Nephron (organoid): ENCODE measurements around the gene P2RY11.

ENCODE experiments used
- H3K27ac Mint-ChIP-seq, 3 experiments: 2 replicates each; pipeline ENCODE4 v1.8.0; 2020; ENCODE audit warnings: mixed read lengths in 3 of 3, mild to moderate bottlenecking in 2 of 3, moderate library complexity in 1 of 3
- H3K27me3 Mint-ChIP-seq: 2 replicates; pipeline ENCODE4 v1.8.0; 2021; ENCODE audit warnings: low read depth, mild to moderate bottlenecking, moderate library complexity, mixed read lengths
- H3K36me3 Mint-ChIP-seq: 2 replicates; pipeline ENCODE4 v1.8.0; 2020; ENCODE audit warnings: low read depth, mixed read lengths
- H3K4me1 Mint-ChIP-seq: 2 replicates; pipeline ENCODE4 v1.8.0; 2020; ENCODE audit warnings: mixed read lengths
- H3K4me3 Mint-ChIP-seq, 3 experiments: 2 replicates each; pipeline ENCODE4 v1.8.0; 2020; ENCODE audit warnings: mild to moderate bottlenecking in 3 of 3, mixed read lengths in 3 of 3, moderate library complexity in 2 of 3
- H3K9me3 Mint-ChIP-seq: 2 replicates; pipeline ENCODE4 v1.8.0; 2020; ENCODE audit warnings: mixed read lengths
- CTCF ChIP-seq, 3 experiments: fragments of 200-600 bp; sonication (generic); IDR thresholded peaks; one replicate each; pipeline ENCODE4 v1.5.0; 2021; ENCODE audit warnings: antibody characterized with exemption in 3 of 3; ENCODE audit not compliant: unreplicated experiment in 3 of 3

Gene P2RY11

GRCh38 chr19:10074153-10074552 lies 37.3 kb upstream of the P2RY11 start:
- Mint-ChIP-seq H3K4me3 (no peak overlapping the region), H3K4me1 (no peaks in the 10 kb centered on the region), H3K27ac (no peak overlapping the region), H3K9me3 (peaks cover 2% of the 10 kb centered on the region), H3K36me3 (no peaks in the 10 kb centered on the region), H3K27me3 (peaks cover 34% of the 10 kb centered on the region)
- peak in 1 of 3 experiments; percentile 13 for TF ChIP-seq CTCF (IDR thresholded peaks at IDR 0.05; ENCODE audit: unreplicated experiment in 3 of 3)

- H3K9me3 Mint-ChIP-seq = peaks cover 2% of the 10 kb centered on the region
- no peak overlapping the region for H3K4me3 Mint-ChIP-seq
- no peak overlapping the region for H3K27ac Mint-ChIP-seq
- no peaks in the 10 kb centered on the region for H3K4me1 Mint-ChIP-seq
- H3K36me3 Mint-ChIP-seq = no peaks in the 10 kb centered on the region
- H3K27me3 Mint-ChIP-seq = peaks cover 21% of the 10 kb centered on the region
- no peak for TF ChIP-seq CTCF (IDR thresholded peaks at IDR 0.05; ENCODE audit: unreplicated experiment in 3 of 3)
Measured at GRCh38 chr19:10076535-10076934, 35.0 kb upstream of the P2RY11 start.

GRCh38 chr19:10078329-10078728 lies 33.2 kb upstream of the P2RY11 start:
- H3K9me3 Mint-ChIP-seq = no peaks in the 10 kb centered on the region
- H3K4me1 Mint-ChIP-seq = no peaks in the 10 kb centered on the region
- TF ChIP-seq CTCF (IDR thresholded peaks at IDR 0.05; ENCODE audit: unreplicated experiment in 3 of 3) = no peak
- H3K36me3 Mint-ChIP-seq = no peaks in the 10 kb centered on the region
- peaks cover 24% of the 10 kb centered on the region for H3K27me3 Mint-ChIP-seq
- H3K4me3 Mint-ChIP-seq = no peak overlapping the region
- peak overlapping the region in 1 of 3 experiments; percentile 23 for H3K27ac Mint-ChIP-seq

GRCh38 chr19:10079031-10079453 lies 32.5 kb upstream of the P2RY11 start:
- H3K27ac Mint-ChIP-seq = no peak overlapping the region
- H3K9me3 Mint-ChIP-seq = no peaks in the 10 kb centered on the region
- TF ChIP-seq CTCF (IDR thresholded peaks at IDR 0.05; ENCODE audit: unreplicated experiment in 3 of 3) = no peak

GRCh38 chr19:10083911-10084310 lies 27.6 kb upstream of the P2RY11 start:
- Mint-ChIP-seq H3K27me3 (peaks cover 34% of the 10 kb centered on the region), H3K36me3 (peaks cover 6% of the 10 kb centered on the region), H3K4me3 (peak overlapping the region in 2 of 3 experiments; percentile 41 to 56), H3K27ac (no peak overlapping the region), H3K9me3 (no peaks in the 10 kb centered on the region), H3K4me1 (no peaks in the 10 kb centered on the region)
- TF ChIP-seq CTCF (IDR thresholded peaks at IDR 0.05; ENCODE audit: unreplicated experiment in 3 of 3) = no peak

More at GRCh38 chr19:10079031-10079453, 32.5 kb upstream of the P2RY11 start:
- H3K4me3 Mint-ChIP-seq = no peak overlapping the region
- no peaks in the 10 kb centered on the region for H3K4me1 Mint-ChIP-seq
- H3K36me3 Mint-ChIP-seq = no peaks in the 10 kb centered on the region
- H3K27me3 Mint-ChIP-seq = peaks cover 30% of the 10 kb centered on the region

GRCh38 chr19:10084803-10085202 lies 26.7 kb upstream of the P2RY11 start:
- Mint-ChIP-seq H3K9me3 (no peaks in the 10 kb centered on the region), H3K4me1 (no peaks in the 10 kb centered on the region), H3K4me3 (peak overlapping the region; percentile 87 to 91 (median 88)), H3K36me3 (peaks cover 6% of the 10 kb centered on the region), H3K27ac (no peak overlapping the region), H3K27me3 (peaks cover 34% of the 10 kb centered on the region)
- no peak for TF ChIP-seq CTCF (IDR thresholded peaks at IDR 0.05; ENCODE audit: unreplicated experiment in 3 of 3)
